ENCODE results near the gene SETD7. TPM values are rescaled to one million over a fixed set of nuclear protein-coding genes. Genes with fewer than 3 reads are reported as not detected.

Gene SETD7
- polyA plus RNA-seq, 3 donors: 14.1 to 16.8 (median 15.4) TPM

DNA sequence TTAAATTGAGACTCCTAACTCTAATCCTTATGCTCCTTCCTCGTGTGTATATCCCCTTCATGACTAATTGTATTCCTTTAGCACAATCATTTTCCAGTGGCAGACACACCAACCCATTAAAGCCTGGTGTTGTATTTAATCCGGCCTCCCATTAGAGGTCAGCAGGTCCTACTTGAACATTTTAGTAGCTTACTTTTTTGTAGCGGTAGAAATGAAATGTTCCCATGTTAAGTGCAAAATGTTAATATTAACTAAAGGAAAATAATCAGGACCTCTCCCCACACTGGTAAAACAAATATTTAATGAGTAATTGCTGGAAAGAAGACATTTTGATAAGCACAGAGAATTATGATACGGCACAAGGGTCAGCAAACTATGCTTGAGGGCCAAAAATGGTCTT lies 98.7 kb downstream of the SETD7 start:
- Mint-ChIP-seq H3K4me3 (no peak overlapping the region), H3K27ac (no peak overlapping the region), H3K27me3 (ENCODE audit: low read depth in 3 of 3) (peaks cover 0 to 1% (median 0%) of the 10 kb centered on the region in 3 donors), H3K4me1 (peaks cover 64% of the 10 kb centered on the region), H3K36me3 (peaks cover 9 to 23% of the 10 kb centered on the region in 2 donors), H3K9me3 (peaks cover 0 to 2% (median 0%) of the 10 kb centered on the region in 7 donors)
- no peak overlapping the region for H3K27ac ChIP-seq (ENCODE audit: low read depth in 1 of 2, low read length in 2 of 2)
- TF ChIP-seq, protein P1, sequence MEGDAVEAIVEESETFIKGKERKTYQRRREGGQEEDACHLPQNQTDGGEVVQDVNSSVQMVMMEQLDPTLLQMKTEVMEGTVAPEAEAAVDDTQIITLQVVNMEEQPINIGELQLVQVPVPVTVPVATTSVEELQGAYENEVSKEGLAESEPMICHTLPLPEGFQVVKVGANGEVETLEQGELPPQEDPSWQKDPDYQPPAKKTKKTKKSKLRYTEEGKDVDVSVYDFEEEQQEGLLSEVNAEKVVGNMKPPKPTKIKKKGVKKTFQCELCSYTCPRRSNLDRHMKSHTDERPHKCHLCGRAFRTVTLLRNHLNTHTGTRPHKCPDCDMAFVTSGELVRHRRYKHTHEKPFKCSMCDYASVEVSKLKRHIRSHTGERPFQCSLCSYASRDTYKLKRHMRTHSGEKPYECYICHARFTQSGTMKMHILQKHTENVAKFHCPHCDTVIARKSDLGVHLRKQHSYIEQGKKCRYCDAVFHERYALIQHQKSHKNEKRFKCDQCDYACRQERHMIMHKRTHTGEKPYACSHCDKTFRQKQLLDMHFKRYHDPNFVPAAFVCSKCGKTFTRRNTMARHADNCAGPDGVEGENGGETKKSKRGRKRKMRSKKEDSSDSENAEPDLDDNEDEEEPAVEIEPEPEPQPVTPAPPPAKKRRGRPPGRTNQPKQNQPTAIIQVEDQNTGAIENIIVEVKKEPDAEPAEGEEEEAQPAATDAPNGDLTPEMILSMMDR (IDR thresholded peaks at IDR 0.05): no peak
- no peak overlapping the region for H3K9ac ChIP-seq (ENCODE audit: insufficient read depth, low read length, poor library complexity, severe bottlenecking)
- peaks cover 89% of the 10 kb centered on the region for H3K79me2 ChIP-seq (ENCODE audit: insufficient read depth, low read length)
- intact Hi-C loops (cut with micrococcal nuclease): loop anchor here (10.0 kb wide), 2 partner anchors 373 to 1257 kb away; no protein-coding TSS in a partner anchor
- H3K36me3 ChIP-seq (replicated peaks in 1 of 2; ENCODE audit: control insufficient read depth in 1 of 2, insufficient read depth in 2 of 2, low read length in 2 of 2): peaks cover 0 to 6% of the 10 kb centered on the region in 2 donors
- peaks cover 64% of the 10 kb centered on the region for H4K20me1 ChIP-seq (ENCODE audit: insufficient read depth, low read length)
- peaks cover 37 to 52% of the 10 kb centered on the region in 2 donors for H3K4me1 ChIP-seq (ENCODE audit: control insufficient read depth in 1 of 2, insufficient read depth in 2 of 2, low read length in 2 of 2)
- no peak overlapping the region for H3K4me2 ChIP-seq (replicated peaks; ENCODE audit: extremely low read depth, low read length, poor library complexity, severe bottlenecking)
- no peak overlapping the region for H3K4me3 ChIP-seq (replicated peaks in 1 of 3; ENCODE audit: low read depth in 2 of 3, low read length in 3 of 3)
- H3K27me3 ChIP-seq (ENCODE audit: control insufficient read depth in 2 of 2, insufficient read depth in 2 of 2, low read length in 2 of 2): no peaks in the 10 kb centered on the region
- WGBS (ENCODE audit: insufficient coverage): 100% methylated on average over 1 of the region's 4 CpGs
- DNase-seq: no peak
- no peak overlapping the region for H2AFZ ChIP-seq (ENCODE audit: insufficient read depth, low read depth, low read length, poor library complexity, severe bottlenecking)
- H3K9me3 ChIP-seq (replicated peaks in 1 of 2; ENCODE audit: control insufficient read depth in 1 of 2, insufficient read depth in 1 of 2, low read length in 2 of 2): no peaks in the 10 kb centered on the region

DNA sequence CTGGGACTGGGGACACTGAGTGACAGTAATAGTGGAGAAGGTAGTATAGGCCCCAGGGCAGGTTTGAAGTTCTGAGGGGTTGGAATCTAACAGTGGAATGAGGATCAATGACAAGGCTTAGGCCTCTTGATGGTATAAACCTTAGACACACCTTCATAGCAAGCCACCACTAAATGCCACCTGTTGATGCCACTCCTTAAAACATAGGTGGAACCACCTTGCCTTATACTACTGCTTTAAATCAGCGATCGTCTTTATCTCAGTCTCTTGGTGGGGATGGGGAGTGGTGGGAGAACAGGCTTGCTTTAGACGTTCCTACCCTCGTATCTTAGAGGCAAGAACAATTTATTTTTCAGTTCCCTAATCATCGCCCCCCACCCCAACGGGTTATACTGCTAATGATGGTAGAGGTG lies 100.9 kb downstream of the SETD7 start:
- H3K27me3 ChIP-seq (ENCODE audit: control insufficient read depth in 2 of 2, insufficient read depth in 2 of 2, low read length in 2 of 2): no peaks in the 10 kb centered on the region
- Mint-ChIP-seq H3K9me3 (no peaks in the 10 kb centered on the region), H3K4me1 (peaks cover 65% of the 10 kb centered on the region), H3K36me3 (peaks cover 9 to 19% of the 10 kb centered on the region in 2 donors), H3K27me3 (ENCODE audit: low read depth in 3 of 3) (peaks cover 0 to 1% (median 0%) of the 10 kb centered on the region in 3 donors), H3K27ac (peak overlapping the region; percentile 3 to 98 (median 96)), H3K4me3 (peak overlapping the region; percentile 96 to 98)
- intact Hi-C loops (cut with micrococcal nuclease): loop anchor here (10.0 kb wide), 2 partner anchors 370 to 1260 kb away; no protein-coding TSS in a partner anchor
- peak overlapping the region; percentile 89 for H3K9ac ChIP-seq (ENCODE audit: insufficient read depth, low read length, poor library complexity, severe bottlenecking)
- H3K4me2 ChIP-seq (replicated peaks; ENCODE audit: extremely low read depth, low read length, poor library complexity, severe bottlenecking): peak overlapping the region; percentile 85
- no peak for DNase-seq
- peaks cover 0 to 6% of the 10 kb centered on the region in 2 donors for H3K36me3 ChIP-seq (replicated peaks in 1 of 2; ENCODE audit: control insufficient read depth in 1 of 2, insufficient read depth in 2 of 2, low read length in 2 of 2)
- peaks cover 46% of the 10 kb centered on the region for H4K20me1 ChIP-seq (ENCODE audit: insufficient read depth, low read length)
- peak overlapping the region; percentile 74 to 98 (median 94) for H3K4me3 ChIP-seq (replicated peaks in 1 of 3; ENCODE audit: low read depth in 2 of 3, low read length in 3 of 3)
- peak overlapping the region in 1 of 2 donors; percentile 94 for H3K27ac ChIP-seq (ENCODE audit: low read depth in 1 of 2, low read length in 2 of 2)
- H3K79me2 ChIP-seq (ENCODE audit: insufficient read depth, low read length): peaks cover 88% of the 10 kb centered on the region
- H3K4me1 ChIP-seq (ENCODE audit: control insufficient read depth in 1 of 2, insufficient read depth in 2 of 2, low read length in 2 of 2): peaks cover 30 to 48% of the 10 kb centered on the region in 2 donors
- WGBS (ENCODE audit: insufficient coverage): no CpG with 5 or more reads among the region's 6 CpGs
- no peaks in the 10 kb centered on the region for H3K9me3 ChIP-seq (replicated peaks in 1 of 2; ENCODE audit: control insufficient read depth in 1 of 2, insufficient read depth in 1 of 2, low read length in 2 of 2)
- H2AFZ ChIP-seq (ENCODE audit: insufficient read depth, low read depth, low read length, poor library complexity, severe bottlenecking): peak overlapping the region; percentile 99
- TF ChIP-seq, protein P1 (IDR thresholded peaks at IDR 0.05): no peak

All from CD14-positive monocyte (primary cell).